PC-3 (cell line): Measurements from ENCODE around the gene PRMT1. TPM values are rescaled to one million over a fixed set of nuclear protein-coding genes. Genes with fewer than 3 reads are reported as not detected.

Source experiments
- ATAC-seq: fragments of 200-7000 bp; cut with Tn5 transposase; 2 replicates; pipeline ENCODE4 v1.9.1; 2020; ENCODE audit warnings: mild to moderate bottlenecking, moderate library complexity
- BruUV-seq: library from RNA; stranded (reverse); fragments of 400-500 nt; replicated peaks from 2 replicates; lab custom pipeline; 2021; lab: Mats Ljungman, UMichigan
- CTCF ChIA-PET: fragments of 300-600 bp; sonication (Branson Sonifier 250); formaldehyde crosslinking; loops from one replicate; lab custom pipeline; 2022; ENCODE audit warnings: antibody characterized with exemption; lab: Charles Lee
- POLR2A ChIA-PET: fragments of 300-600 bp; sonication (Branson Sonifier 250); formaldehyde crosslinking; loops from one replicate; lab custom pipeline; 2022; ENCODE audit warnings: antibody characterized with exemption; ENCODE audit not compliant: unreplicated experiment; lab: Charles Lee
- DNase-seq: peaks from one replicate; pipeline ENCODE4 v3.0.0-alpha.2; 2015
- H2AFZ ChIP-seq: fragments of 300-600 bp; sonication (generic); 2 replicates; pipeline ENCODE4 v1.6.0; 2016; ENCODE audit warnings: antibody characterized with exemption, low read length
- H3F3A ChIP-seq: fragments of 300-600 bp; sonication (generic); one replicate; pipeline ENCODE4 v1.6.0; 2017; ENCODE audit warnings: antibody characterized with exemption, low read length, control low read depth, mild to moderate bottlenecking; ENCODE audit not compliant: unreplicated experiment
- H3K27ac ChIP-seq: fragments of 300-600 bp; sonication (generic); 2 replicates; pipeline ENCODE4 v1.5.1; 2016; ENCODE audit warnings: mild to moderate bottlenecking, low read length
- H3K27me3 ChIP-seq: fragments of 300-600 bp; sonication (generic); 2 replicates; pipeline ENCODE4 v1.6.1; 2016; ENCODE audit warnings: low read length, mixed read lengths
- H3K36me3 ChIP-seq: fragments of 300-600 bp; sonication (generic); 2 replicates; pipeline ENCODE4 v1.6.1; 2016; ENCODE audit warnings: low read depth, mixed run types, low read length, mixed read lengths
- H3K4me1 ChIP-seq: fragments of 300-600 bp; sonication (generic); 2 replicates; pipeline ENCODE4 v1.5.1; 2016; ENCODE audit warnings: low read length; ENCODE audit not compliant: insufficient read depth
- H3K4me2 ChIP-seq: fragments of 300-600 bp; sonication (generic); 2 replicates; pipeline ENCODE4 v1.6.0; 2016; ENCODE audit warnings: low read length
- H3K4me3 ChIP-seq: fragments of 300-600 bp; sonication (generic); 2 replicates; pipeline ENCODE4 v1.5.1; 2016; ENCODE audit warnings: mild to moderate bottlenecking, low read length, mixed read lengths
- H3K79me2 ChIP-seq: fragments of 300-600 bp; sonication (generic); 2 replicates; pipeline ENCODE4 v1.6.1; 2017; ENCODE audit warnings: low read length, mixed read lengths
- H3K9ac ChIP-seq: fragments of 300-600 bp; sonication (generic); 2 replicates; pipeline ENCODE4 v1.6.0; 2016; ENCODE audit warnings: mild to moderate bottlenecking, low read length
- H3K9me2 ChIP-seq: fragments of 300-600 bp; sonication (generic); replicated peaks from 2 replicates; pipeline ENCODE4 v1.6.1; 2016; ENCODE audit warnings: mixed run types, low read length, mixed read lengths
- H3K9me3 ChIP-seq: fragments of 300-600 bp; sonication (generic); 2 replicates; pipeline ENCODE4 v1.6.1; 2016; ENCODE audit warnings: low read length, mixed read lengths
- H4K20me1 ChIP-seq: fragments of 300-600 bp; sonication (generic); 2 replicates; pipeline ENCODE4 v1.6.1; 2016; ENCODE audit warnings: low read length, mixed read lengths
- CTCF ChIP-seq: fragments of 300-600 bp; sonication (generic); conservative IDR thresholded peaks from 2 replicates; pipeline ENCODE4 v1.5.1; 2017; ENCODE audit warnings: antibody characterized with exemption, low read depth, mild to moderate bottlenecking, low read length
- EZH2 ChIP-seq: fragments of 300-600 bp; sonication (generic); IDR thresholded peaks from one replicate; pipeline ENCODE4 v1.6.1; 2017; ENCODE audit warnings: antibody characterized with exemption, mild to moderate bottlenecking, low read length; ENCODE audit not compliant: unreplicated experiment
- EZH2phosphoT487 ChIP-seq: fragments of 300-600 bp; sonication (generic); IDR thresholded peaks from 2 replicates; pipeline ENCODE4 v1.6.1; 2018; ENCODE audit warnings: mild to moderate bottlenecking, antibody characterized with exemption, low read length, borderline replicate concordance
- intact Hi-C: fragments of 100-400 bp; cut with micrococcal nuclease; formaldehyde crosslinking; loops from 2 replicates; pipeline ENCODE4 v1.9.0; 2023
- total RNA-seq: library from RNA; depleted of rRNA; stranded (reverse); fragments of >200 nt; gene quantifications from 2 replicates; pipeline ENCODE4 v1.2.3, GENCODE V29; 2014

The PRMT1 gene
- total RNA-seq, 1 experiment from 2014 or later = 625 TPM

GRCh38 chr19:49655570-49656455 is 21.3 kb upstream of the PRMT1 start:
- H3K4me1 ChIP-seq = no peaks in the 10 kb centered on the region
- intact Hi-C loops = no loop called here
- no peak overlapping the region for H3K9ac ChIP-seq
- no peak overlapping the region for H3K4me2 ChIP-seq
- no peaks in the 10 kb centered on the region for H3K9me3 ChIP-seq
- no peak overlapping the region for H2AFZ ChIP-seq
- no peak overlapping the region for H3K27ac ChIP-seq
- no peaks in the 10 kb centered on the region for H3K79me2 ChIP-seq
- no peak for TF ChIP-seq EZH2phosphoT487
- no peak for TF ChIP-seq EZH2
- no peak for TF ChIP-seq CTCF
- peaks cover 60% of the 10 kb centered on the region for H3K36me3 ChIP-seq
- CTCF ChIA-PET = no interaction called here
- BruUV-seq = no TSS peak
- POLR2A ChIA-PET = no interaction called here
- H4K20me1 ChIP-seq = 0 out of 2 replicates have a peak, but pooled peaks cover 3% of the 10 kb centered on the region
- no peaks in the 10 kb centered on the region for H3F3A ChIP-seq
- H3K27me3 ChIP-seq = no peaks in the 10 kb centered on the region
- DNase-seq (no peak), ATAC-seq (no peak)
- no peaks in the 10 kb centered on the region for H3K9me2 ChIP-seq
- no peak overlapping the region for H3K4me3 ChIP-seq

GRCh38 chr19:49656456-49657109 is 20.5 kb upstream of the PRMT1 start:
- ChIA-PET POLR2A (no interaction called here), CTCF (no interaction called here)
- H3K27ac ChIP-seq = no peak overlapping the region
- no peak overlapping the region for H2AFZ ChIP-seq
- H3K4me3 ChIP-seq = no peak overlapping the region
- H3K4me1 ChIP-seq = no peaks in the 10 kb centered on the region
- DNase-seq = no peak
- no peaks in the 10 kb centered on the region for H3F3A ChIP-seq
- no peaks in the 10 kb centered on the region for H3K9me3 ChIP-seq
- no TSS peak for BruUV-seq
- H4K20me1 ChIP-seq = 0 out of 2 replicates have a peak, but pooled peaks cover 3% of the 10 kb centered on the region
- no peak for TF ChIP-seq EZH2phosphoT487
- TF ChIP-seq EZH2 = no peak
- TF ChIP-seq CTCF = no peak
- H3K36me3 ChIP-seq = peaks cover 60% of the 10 kb centered on the region
- no peak for ATAC-seq
- no peak overlapping the region for H3K4me2 ChIP-seq
- H3K27me3 ChIP-seq = no peaks in the 10 kb centered on the region
- intact Hi-C loops = no loop called here
- H3K79me2 ChIP-seq = no peaks in the 10 kb centered on the region
- H3K9me2 ChIP-seq = no peaks in the 10 kb centered on the region
- H3K9ac ChIP-seq = no peak overlapping the region
